ENCODE measurements around the gene ASPA.
A peak's percentile ranks its signal among the peaks of the same experiment; 100 is the strongest.

The ASPA gene

GRCh38 chr17:3524024-3524423, 48.2 kb downstream of the ASPA start:
- peaks cover 4% of the 10 kb centered on the region for H3K4me1 Mint-ChIP-seq
- H3K9me3 Mint-ChIP-seq: no peaks in the 10 kb centered on the region
- H3K36me3 Mint-ChIP-seq (ENCODE audit: low read depth): no peaks in the 10 kb centered on the region
- TF ChIP-seq CTCF (IDR thresholded peaks at IDR 0.05; ENCODE audit: unreplicated experiment in 3 of 3): no peak
- H3K4me3 Mint-ChIP-seq: no peak overlapping the region
- no peak overlapping the region for H3K27ac Mint-ChIP-seq
- H3K27me3 Mint-ChIP-seq (ENCODE audit: low read depth): no peaks in the 10 kb centered on the region

GRCh38 chr17:3526491-3526890, 50.7 kb downstream of the ASPA start:
- H3K36me3 Mint-ChIP-seq (ENCODE audit: low read depth): no peaks in the 10 kb centered on the region
- H3K4me3 Mint-ChIP-seq: no peak overlapping the region
- no peaks in the 10 kb centered on the region for H3K27me3 Mint-ChIP-seq (ENCODE audit: low read depth)
- H3K27ac Mint-ChIP-seq: no peak overlapping the region
- no peak for TF ChIP-seq CTCF (IDR thresholded peaks at IDR 0.05; ENCODE audit: unreplicated experiment in 3 of 3)
- H3K4me1 Mint-ChIP-seq: peaks cover 4% of the 10 kb centered on the region
- H3K9me3 Mint-ChIP-seq: no peaks in the 10 kb centered on the region

- H3K27me3 Mint-ChIP-seq (ENCODE audit: low read depth): no peaks in the 10 kb centered on the region
- no peak overlapping the region for H3K4me3 Mint-ChIP-seq
- H3K36me3 Mint-ChIP-seq (ENCODE audit: low read depth): no peaks in the 10 kb centered on the region
Observed at GRCh38 chr17:3526971-3527370, 51.2 kb downstream of the ASPA start.

GRCh38 chr17:3527468-3527867, 51.7 kb downstream of the ASPA start:
- Mint-ChIP-seq H3K36me3 (ENCODE audit: low read depth) (no peaks in the 10 kb centered on the region), H3K4me3 (no peak overlapping the region)
- no peak for TF ChIP-seq CTCF (IDR thresholded peaks at IDR 0.05; ENCODE audit: unreplicated experiment in 3 of 3)

More at GRCh38 chr17:3526971-3527370, 51.2 kb downstream of the ASPA start:
- H3K9me3 Mint-ChIP-seq: no peaks in the 10 kb centered on the region
- H3K27ac Mint-ChIP-seq: no peak overlapping the region
- H3K4me1 Mint-ChIP-seq: peaks cover 4% of the 10 kb centered on the region
- TF ChIP-seq CTCF (IDR thresholded peaks at IDR 0.05; ENCODE audit: unreplicated experiment in 3 of 3): no peak

GRCh38 chr17:3527896-3528295, 52.1 kb downstream of the ASPA start:
- Mint-ChIP-seq H3K27ac (no peak overlapping the region), H3K4me3 (no peak overlapping the region), H3K9me3 (no peaks in the 10 kb centered on the region), H3K4me1 (peaks cover 4% of the 10 kb centered on the region), H3K36me3 (ENCODE audit: low read depth) (no peaks in the 10 kb centered on the region), H3K27me3 (ENCODE audit: low read depth) (no peaks in the 10 kb centered on the region)
- no peak for TF ChIP-seq CTCF (IDR thresholded peaks at IDR 0.05; ENCODE audit: unreplicated experiment in 3 of 3)

More at GRCh38 chr17:3527468-3527867, 51.7 kb downstream of the ASPA start:
- H3K27me3 Mint-ChIP-seq (ENCODE audit: low read depth): no peaks in the 10 kb centered on the region
- no peak overlapping the region for H3K27ac Mint-ChIP-seq
- no peaks in the 10 kb centered on the region for H3K9me3 Mint-ChIP-seq
- peaks cover 4% of the 10 kb centered on the region for H3K4me1 Mint-ChIP-seq

GRCh38 chr17:3528403-3528851, 52.6 kb downstream of the ASPA start:
- peak overlapping the region in 1 of 3 experiments; percentile 42 for H3K27ac Mint-ChIP-seq
- no peak for TF ChIP-seq CTCF (IDR thresholded peaks at IDR 0.05; ENCODE audit: unreplicated experiment in 3 of 3)
- H3K4me3 Mint-ChIP-seq: no peak overlapping the region
- H3K4me1 Mint-ChIP-seq: peaks cover 4% of the 10 kb centered on the region
- no peaks in the 10 kb centered on the region for H3K9me3 Mint-ChIP-seq
- no peaks in the 10 kb centered on the region for H3K27me3 Mint-ChIP-seq (ENCODE audit: low read depth)
- H3K36me3 Mint-ChIP-seq (ENCODE audit: low read depth): no peaks in the 10 kb centered on the region
